H1 (cell line): ENCODE measurements around the gene PXDN. TPM values are rescaled to one million over a fixed set of nuclear protein-coding genes. Genes with fewer than 3 reads are reported as not detected.

ENCODE experiments used
- CTCF ChIA-PET: fragments of 300-600 bp; sonication (Branson Sonifier 250); formaldehyde crosslinking; loops from one replicate; lab custom pipeline; 2021; ENCODE audit not compliant: partially characterized antibody; lab: Charles Lee
- POLR2A ChIA-PET: fragments of 300-600 bp; sonication (Branson Sonifier 250); formaldehyde crosslinking; loops from one replicate; lab custom pipeline; 2021; ENCODE audit warnings: inconsistent platforms; ENCODE audit not compliant: partially characterized antibody; lab: Charles Lee
- DNase-seq, 2 experiments: peaks; one replicate each; pipeline versions ENCODE4 v3.0.0 to v3.0.0-alpha.2; 2010 to 2022; ENCODE audit warnings: low spot score in 2 of 2, low read depth in 1 of 2, mixed read lengths in 1 of 2
- FAIRE-seq: peaks from 2 replicates; lab custom pipeline; 2011; peaks lifted over from hg19 to GRCh38; lab: Jason Lieb, UNC
- H2AFZ ChIP-seq: 2 replicates; pipeline ENCODE4 v1.8.1; 2012; ENCODE audit warnings: low read length, inconsistent platforms
- H2AK5ac ChIP-seq: 2 replicates; pipeline ENCODE4 v1.6.1; 2013; ENCODE audit warnings: low read depth, low read length
- H2BK120ac ChIP-seq: replicated peaks from 2 replicates; pipeline ENCODE3; 2013; ENCODE audit warnings: low read depth, low read length, inconsistent platforms
- H2BK12ac ChIP-seq: 2 replicates; pipeline ENCODE4 v1.6.1; 2013; ENCODE audit warnings: low read depth, low read length
- H2BK15ac ChIP-seq: 2 replicates; pipeline ENCODE4 v1.6.1; 2013; ENCODE audit warnings: low read length
- H2BK20ac ChIP-seq: 2 replicates; pipeline ENCODE4 v1.6.1; 2013; ENCODE audit warnings: low read length
- H2BK5ac ChIP-seq: 2 replicates; pipeline ENCODE4 v1.6.1; 2013; ENCODE audit warnings: low read depth, low read length
- H3K14ac ChIP-seq: 2 replicates; pipeline ENCODE4 v1.6.1; 2013; ENCODE audit warnings: inconsistent platforms; ENCODE audit not compliant: insufficient read length
- H3K18ac ChIP-seq: 2 replicates; pipeline ENCODE4 v1.6.1; 2013; ENCODE audit warnings: low read length; ENCODE audit errors: extremely low read depth
- H3K23ac ChIP-seq: 2 replicates; pipeline ENCODE4 v1.6.1; 2013; ENCODE audit warnings: inconsistent platforms; ENCODE audit not compliant: insufficient read length
- H3K23me2 ChIP-seq: 2 replicates; pipeline ENCODE4 v1.6.1; 2013; ENCODE audit warnings: low read depth, low read length
- H3K27ac ChIP-seq: 2 replicates; pipeline ENCODE4 v1.6.1; 2011; ENCODE audit warnings: low read depth, low read length, inconsistent platforms
- H3K27me3 ChIP-seq, 4 experiments: replicated peaks in 1 of 4; 1 replicate in 1 of 4; 2 replicates in 3 of 4; pipeline versions ENCODE4 v1.6.1 to v1.8.1; 2011 to 2013; ENCODE audit warnings: low read length in 3 of 4, mild to moderate bottlenecking in 3 of 4, inconsistent platforms in 2 of 4, mixed read lengths in 2 of 4, moderate library complexity in 1 of 4; ENCODE audit not compliant: control insufficient read depth in 3 of 4, insufficient read depth in 3 of 4; ENCODE audit errors: extremely low read depth in 1 of 4
- H3K36me3 ChIP-seq, 4 experiments: 2 replicates each; pipeline versions ENCODE4 v1.6.1 to v1.8.1; 2011 to 2013; ENCODE audit warnings: mild to moderate bottlenecking in 4 of 4, low read length in 3 of 4, moderate library complexity in 2 of 4, control low read depth in 1 of 4, inconsistent platforms in 1 of 4; ENCODE audit not compliant: insufficient read depth in 4 of 4, control insufficient read depth in 2 of 4
- H3K4ac ChIP-seq: replicated peaks from 2 replicates; pipeline ENCODE3; 2013; ENCODE audit warnings: low read length, low read depth, mixed read lengths, inconsistent platforms; ENCODE audit not compliant: insufficient read length
- H3K4me1 ChIP-seq, 4 experiments: replicated peaks in 1 of 4; 1 replicate in 1 of 4; 2 replicates in 3 of 4; pipeline versions ENCODE4 v1.6.1 to v1.8.1; 2011 to 2013; ENCODE audit warnings: low read length in 3 of 4, inconsistent platforms in 2 of 4, mixed read lengths in 1 of 4; ENCODE audit not compliant: insufficient read depth in 4 of 4, control insufficient read depth in 3 of 4
- H3K4me2 ChIP-seq, 2 experiments: 2 replicates each; pipeline versions ENCODE4 v1.6.1 to v1.8.1; 2011 to 2013; ENCODE audit warnings: low read depth in 2 of 2, low read length in 2 of 2, control low read depth in 1 of 2, inconsistent platforms in 1 of 2, mild to moderate bottlenecking in 1 of 2; ENCODE audit not compliant: insufficient read depth in 1 of 2
- H3K4me3 ChIP-seq, 4 experiments: fragments of 200-600, 300-600 bp in 1 of 4; sonication (generic), shearing (Covaris generic), sonication (Bioruptor Twin) in 1 of 4; 2 replicates each; pipeline versions ENCODE4 v1.5.1 to v1.8.1; 2011 to 2016; ENCODE audit warnings: low read length in 4 of 4, low read depth in 3 of 4, control low read depth in 2 of 4, inconsistent platforms in 2 of 4, mild to moderate bottlenecking in 2 of 4, mixed read lengths in 1 of 4, moderate library complexity in 1 of 4; ENCODE audit not compliant: insufficient read depth in 2 of 4; ENCODE audit errors: extremely low read depth in 1 of 4
- H3K56ac ChIP-seq: replicated peaks from 2 replicates; pipeline ENCODE3; 2013; ENCODE audit warnings: low read depth, mild to moderate bottlenecking, mixed read lengths, low read length, inconsistent platforms; ENCODE audit not compliant: insufficient read length
- H3K79me1 ChIP-seq: 2 replicates; pipeline ENCODE4 v1.6.1; 2013; ENCODE audit warnings: low read depth, low read length, control low read depth
- H3K79me2 ChIP-seq, 2 experiments: 2 replicates each; pipeline versions ENCODE4 v1.6.1 to v1.8.1; 2012 to 2013; ENCODE audit warnings: low read length in 2 of 2, mild to moderate bottlenecking in 2 of 2, inconsistent platforms in 1 of 2; ENCODE audit not compliant: insufficient read depth in 2 of 2, control insufficient read depth in 1 of 2
- H3K9ac ChIP-seq, 4 experiments: replicated peaks in 1 of 4; 1 replicate in 1 of 4; 2 replicates in 3 of 4; pipeline versions ENCODE4 v1.6.1 to v1.8.1; 2011 to 2013; ENCODE audit warnings: low read depth in 3 of 4, low read length in 3 of 4, control low read depth in 2 of 4, mild to moderate bottlenecking in 2 of 4, moderate library complexity in 2 of 4, inconsistent platforms in 1 of 4; ENCODE audit errors: extremely low read depth in 1 of 4
- H3K9me3 ChIP-seq, 2 experiments: 2 replicates each; pipeline versions ENCODE4 v1.6.1 to v1.8.1; 2012 to 2013; ENCODE audit warnings: mild to moderate bottlenecking in 2 of 2, moderate library complexity in 2 of 2, control low read depth in 1 of 2, inconsistent platforms in 1 of 2, low read depth in 1 of 2, low read length in 1 of 2, mixed read lengths in 1 of 2; ENCODE audit not compliant: insufficient read depth in 2 of 2
- H4K20me1 ChIP-seq, 2 experiments: replicated peaks in 1 of 2; 2 replicates each; pipeline versions ENCODE3 to v1.8.1; 2011 to 2013; ENCODE audit warnings: inconsistent platforms in 2 of 2, low read length in 2 of 2, mild to moderate bottlenecking in 1 of 2; ENCODE audit not compliant: insufficient read depth in 2 of 2, control insufficient read depth in 1 of 2
- H4K5ac ChIP-seq: 2 replicates; pipeline ENCODE4 v1.6.1; 2013; ENCODE audit warnings: low read length, low read depth, mixed read lengths, inconsistent platforms; ENCODE audit not compliant: insufficient read length
- H4K8ac ChIP-seq: 2 replicates; pipeline ENCODE4 v1.8.0; 2013; ENCODE audit warnings: mild to moderate bottlenecking, moderate library complexity, low read length, inconsistent platforms; ENCODE audit not compliant: insufficient read depth; ENCODE audit errors: extremely low read depth
- H4K91ac ChIP-seq: replicated peaks from 2 replicates; pipeline ENCODE3; 2013; ENCODE audit warnings: low read length, mixed read lengths, inconsistent platforms; ENCODE audit not compliant: insufficient read length
- ATF3 ChIP-seq: IDR thresholded peaks from 2 replicates; pipeline ENCODE4 v1.6.1; 2011; ENCODE audit warnings: low read depth, mild to moderate bottlenecking, low read length; ENCODE audit not compliant: insufficient read depth
- CBX5 ChIP-seq: fragments of 300-800, 300-1000 bp; sonication (generic); IDR thresholded peaks from 2 replicates; pipeline ENCODE4 v1.7.1; 2016; ENCODE audit warnings: antibody characterized with exemption, low read length, low read depth
- HDAC2 ChIP-seq, 2 experiments: fragments of 300-600 bp in 1 of 2; sonication (generic) in 1 of 2; IDR thresholded peaks; 2 replicates each; pipeline ENCODE4 v1.6.1; 2011 to 2012; ENCODE audit warnings: low read depth in 2 of 2, low read length in 2 of 2, mild to moderate bottlenecking in 2 of 2, moderate library complexity in 2 of 2, borderline replicate concordance in 1 of 2, inconsistent platforms in 1 of 2
- JUND ChIP-seq: IDR thresholded peaks from 2 replicates; pipeline ENCODE4 v1.6.1; 2011; ENCODE audit warnings: mild to moderate bottlenecking, improper control_type of control experiment, low read length
- KDM1A ChIP-seq: fragments of 200-600, 300-600 bp; sonication (generic); IDR thresholded peaks from 2 replicates; pipeline ENCODE4 v1.7.1; 2016; ENCODE audit warnings: mild to moderate bottlenecking, low read length, borderline replicate concordance
- MAFK ChIP-seq: IDR thresholded peaks from 2 replicates; pipeline ENCODE4 v1.6.1; 2012; ENCODE audit warnings: low read depth, mild to moderate bottlenecking, improper control_type of control experiment, low read length
- SP1 ChIP-seq: IDR thresholded peaks from 2 replicates; pipeline ENCODE4 v1.6.1; 2011; ENCODE audit warnings: low read depth, low read length
- SRF ChIP-seq: IDR thresholded peaks from 2 replicates; pipeline ENCODE4 v1.6.1; 2011; ENCODE audit warnings: mild to moderate bottlenecking, low read depth, low read length, moderate library complexity
- TAF1 ChIP-seq: IDR thresholded peaks from 2 replicates; pipeline ENCODE4 v1.6.1; 2011; ENCODE audit warnings: mild to moderate bottlenecking, low read depth, low read length
- WGBS, 2 experiments: shearing (Covaris generic) in 1 of 2; methylation state at CpG; one replicate each; pipeline versions ENCODE4 v1.1.6 to v1.1.7; 2013 to 2015; ENCODE audit warnings: low lambda C conversion rate in 2 of 2, mixed read lengths in 2 of 2, inconsistent platforms in 1 of 2, low coverage in 1 of 2, missing lambda C conversion rate in 1 of 2; ENCODE audit not compliant: insufficient replicate concordance in 2 of 2, insufficient coverage in 1 of 2, insufficient read length in 1 of 2; ENCODE audit errors: extremely low coverage in 1 of 2, missing lambda C conversion rate in 1 of 2; 5-methylcytosine and 5-hydroxymethylcytosine counted together
- polyA plus RNA-seq, 7 experiments: library from polyadenylated mRNA; depleted of rRNA in 3 of 7; stranded (reverse) in 5 of 7; unstranded in 2 of 7; fragments of >200 nt in 5 of 7; fragments of 200-250 nt in 2 of 7; gene quantifications; 1 replicate in 5 of 7; 2 replicates in 1 of 7; 4 replicates in 1 of 7; pipeline versions ENCODE4 v1.2.1 to v1.2.3, GENCODE V29; 2011 to 2013; ENCODE audit warnings: missing spikeins in 2 of 7, mixed read lengths in 2 of 7
- total RNA-seq: library from RNA; stranded (reverse); fragmentation: NEBNext Ultra II Directional; extraction: Animal tissue kit (Norgen Biotek cat#: 25700); gene quantifications from 2 replicates; pipeline ENCODE4 v1.2.1, GENCODE V29; 2021
- TF ChIP-seq, protein P1 (sequence below): IDR thresholded peaks from 2 replicates; pipeline ENCODE4 v1.6.1; 2011; ENCODE audit warnings: low read length, improper control_type of control experiment

The PXDN gene
- total and polyA plus RNA-seq, 2 of the 8 experiments (the other 6 are each of a cell fraction or from before 2014, with no cell fraction given), result 104 to 141 TPM

- Histone ChIP-seq H2BK15ac (no peak overlapping the region), H3K4me3 (no peak overlapping the region), H3K79me2 (peaks cover 0 to 64% of the 10 kb centered on the region in 2 experiments; a peak in 3 of 4 replicates), H3K9me3 (no peaks in the 10 kb centered on the region), H2AFZ (no peak overlapping the region), H3K79me1 (peaks cover 27% of the 10 kb centered on the region), H2AK5ac (no peak overlapping the region), H3K14ac (no peak overlapping the region), H3K23ac (no peak overlapping the region), H3K56ac (no peak overlapping the region), H4K8ac (no peak overlapping the region), H4K5ac (no peak overlapping the region), H3K23me2 (peaks cover 13% of the 10 kb centered on the region; the same call in 1 of the 2 replicates), H3K36me3 (no peaks in the 10 kb centered on the region), H3K27ac (no peak overlapping the region), H2BK20ac (no peak overlapping the region), H3K9ac (no peak overlapping the region), H2BK120ac (no peak overlapping the region), H3K4me1 (peaks cover 0 to 18% (median 1%) of the 10 kb centered on the region in 4 experiments; a peak in 5 of 7 replicates), H2BK5ac (no peak overlapping the region), H3K4ac (no peak overlapping the region), H3K18ac (no peak overlapping the region), H3K27me3 (no peaks in the 10 kb centered on the region), H2BK12ac (0 out of 2 replicates have a peak overlapping the region, but pooled peaks have one; percentile 60), H4K91ac (no peak overlapping the region), H3K4me2 (no peak overlapping the region), H4K20me1 (peaks cover 8 to 28% of the 10 kb centered on the region in 2 experiments)
- 86% methylated on average over 22 of the region's 22 CpGs; no CpG with 5 or more reads in 1 of the 2 experiments for WGBS, 2 experiments
- DNase-seq (no peak), FAIRE-seq (no peak)
- CTCF ChIA-PET, result interaction anchor here (0.6 to 1.2 kb wide), 3 partner anchors 13 to 134 kb away, joined by 3 to 4 read pairs (median 3); no protein-coding TSS in a partner anchor
- POLR2A ChIA-PET, result interaction anchor here (1.0 to 2.0 kb wide), 2 partner anchors 12 to 13 kb away, joined by 3 to 6 read pairs; no protein-coding TSS in a partner anchor
- TF ChIP-seq KDM1A (no peak), MAFK (no peak), SRF (no peak), SP1 (no peak), HDAC2 (IDR thresholded peaks at IDR 0.05; ENCODE audit: borderline replicate concordance in 1 of 2, low read depth in 2 of 2, low read length in 2 of 2) (no peak), TAF1 (no peak), JUND (no peak), ATF3 (no peak), CBX5 (no peak)
- TF ChIP-seq, protein P1, sequence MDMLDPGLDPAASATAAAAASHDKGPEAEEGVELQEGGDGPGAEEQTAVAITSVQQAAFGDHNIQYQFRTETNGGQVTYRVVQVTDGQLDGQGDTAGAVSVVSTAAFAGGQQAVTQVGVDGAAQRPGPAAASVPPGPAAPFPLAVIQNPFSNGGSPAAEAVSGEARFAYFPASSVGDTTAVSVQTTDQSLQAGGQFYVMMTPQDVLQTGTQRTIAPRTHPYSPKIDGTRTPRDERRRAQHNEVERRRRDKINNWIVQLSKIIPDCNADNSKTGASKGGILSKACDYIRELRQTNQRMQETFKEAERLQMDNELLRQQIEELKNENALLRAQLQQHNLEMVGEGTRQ, result no peak
Observed at GRCh38 chr2:1715184-1716013, 28.9 kb downstream of the PXDN start.
